GM12891 (cell line): Measurements from ENCODE around the gene PHF20.

Source experiments
- POLR2A ChIP-seq: IDR thresholded peaks from 2 replicates; pipeline ENCODE4 v1.6.1; 2011; ENCODE audit warnings: low read depth, low read length, control low read depth
- POLR2AphosphoS5 ChIP-seq: IDR thresholded peaks from 2 replicates; pipeline ENCODE4 v1.6.1; 2011; ENCODE audit warnings: low read depth, low read length, control low read depth
- TAF1 ChIP-seq: IDR thresholded peaks from 2 replicates; pipeline ENCODE4 v1.6.1; 2011; ENCODE audit warnings: low read depth, low read length, control low read depth

- TF ChIP-seq POLR2A: no peak
- no peak for TF ChIP-seq POLR2AphosphoS5
- no peak for TF ChIP-seq TAF1
Observed at GRCh38 chr20:35791821-35792220, 20.0 kb downstream of the PHF20 start.
